H9 (cell line): Measurements from ENCODE around the gene PLCXD3. TPM values are rescaled to one million over a fixed set of nuclear protein-coding genes. Genes with fewer than 3 reads are reported as not detected.

Experiments
- DNase-seq: peaks from one replicate; pipeline ENCODE4 v3.0.0-alpha.2; 2017
- H2AFZ ChIP-seq: one replicate; pipeline ENCODE4 v1.6.1; 2013; ENCODE audit warnings: mild to moderate bottlenecking, low read length, control low read depth, moderate library complexity
- H2AK5ac ChIP-seq: 2 replicates; pipeline ENCODE4 v1.6.1; 2013; ENCODE audit warnings: low read length, control low read depth, mixed read lengths; ENCODE audit not compliant: insufficient read length
- H2BK120ac ChIP-seq: one replicate; pipeline ENCODE4 v1.6.1; 2013; ENCODE audit warnings: low read depth, mild to moderate bottlenecking, low read length, control low read depth, inconsistent platforms; ENCODE audit not compliant: poor library complexity, severe bottlenecking
- H2BK12ac ChIP-seq: 2 replicates; pipeline ENCODE4 v1.6.1; 2013; ENCODE audit warnings: low read length, control low read depth, mixed read lengths, low read depth; ENCODE audit not compliant: insufficient read length
- H2BK15ac ChIP-seq: 2 replicates; pipeline ENCODE4 v1.6.1; 2013; ENCODE audit warnings: low read depth, low read length, control low read depth
- H2BK20ac ChIP-seq: one replicate; pipeline ENCODE4 v1.6.1; 2013; ENCODE audit warnings: low read depth, mild to moderate bottlenecking, low read length, control low read depth, inconsistent platforms; ENCODE audit not compliant: poor library complexity, severe bottlenecking
- H2BK5ac ChIP-seq: 2 replicates; pipeline ENCODE4 v1.6.1; 2013; ENCODE audit warnings: low read length, control low read depth, mixed read lengths; ENCODE audit not compliant: insufficient read length
- H3K14ac ChIP-seq: 2 replicates; pipeline ENCODE4 v1.6.1; 2013; ENCODE audit warnings: low read length, control low read depth; ENCODE audit not compliant: insufficient read depth
- H3K18ac ChIP-seq: 2 replicates; pipeline ENCODE4 v1.6.1; 2013; ENCODE audit warnings: low read depth, mild to moderate bottlenecking, mixed read lengths, low read length, control low read depth; ENCODE audit not compliant: insufficient read length
- H3K23ac ChIP-seq: 2 replicates; pipeline ENCODE4 v1.6.1; 2013; ENCODE audit warnings: low read length, control low read depth, mixed read lengths, low read depth; ENCODE audit not compliant: insufficient read length
- H3K23me2 ChIP-seq: 2 replicates; pipeline ENCODE4 v1.6.1; 2013; ENCODE audit warnings: low read depth, mild to moderate bottlenecking, mixed read lengths, low read length, control low read depth; ENCODE audit not compliant: insufficient read length, poor library complexity, severe bottlenecking
- H3K27ac ChIP-seq: 2 replicates; pipeline ENCODE4 v1.5.1; 2013; ENCODE audit warnings: low read length, control low read depth, mixed read lengths, low read depth; ENCODE audit not compliant: insufficient read length
- H3K27me3 ChIP-seq: 2 replicates; pipeline ENCODE4 v1.6.1; 2013; ENCODE audit warnings: low read length, control low read depth, inconsistent platforms; ENCODE audit not compliant: insufficient read depth
- H3K4ac ChIP-seq: 2 replicates; pipeline ENCODE4 v1.6.1; 2013; ENCODE audit warnings: low read depth, mild to moderate bottlenecking, control low read depth, inconsistent platforms, low read length, moderate library complexity
- H3K4me1 ChIP-seq: 2 replicates; pipeline ENCODE4 v1.6.1; 2013; ENCODE audit warnings: low read length, control low read depth, inconsistent platforms; ENCODE audit not compliant: insufficient read depth
- H3K4me2 ChIP-seq: 2 replicates; pipeline ENCODE4 v1.6.1; 2013; ENCODE audit warnings: low read length, control low read depth, mixed read lengths; ENCODE audit not compliant: insufficient read length, insufficient read depth
- H3K56ac ChIP-seq: 2 replicates; pipeline ENCODE4 v1.6.1; 2013; ENCODE audit warnings: low read depth, mild to moderate bottlenecking, mixed read lengths, low read length, control low read depth; ENCODE audit not compliant: insufficient read length
- H3K79me1 ChIP-seq: 2 replicates; pipeline ENCODE4 v1.6.1; 2013; ENCODE audit warnings: low read depth, mild to moderate bottlenecking, moderate library complexity, low read length, control low read depth, inconsistent platforms; ENCODE audit not compliant: insufficient read depth, poor library complexity, severe bottlenecking
- H3K79me2 ChIP-seq: 2 replicates; pipeline ENCODE4 v1.6.1; 2013; ENCODE audit warnings: low read length, control low read depth, inconsistent platforms; ENCODE audit not compliant: insufficient read depth
- H3K9ac ChIP-seq: 2 replicates; pipeline ENCODE4 v1.6.1; 2013; ENCODE audit warnings: low read length, control low read depth, mixed read lengths; ENCODE audit not compliant: insufficient read length; ENCODE audit errors: extremely low read depth
- H3K9me3 ChIP-seq: one replicate; pipeline ENCODE4 v1.6.1; 2013; ENCODE audit warnings: low read depth, low read length, inconsistent platforms; ENCODE audit not compliant: control insufficient read depth
- H3T11ph ChIP-seq: one replicate; pipeline ENCODE4 v1.6.1; 2013; ENCODE audit warnings: mild to moderate bottlenecking, low read length, control low read depth, inconsistent platforms
- H4K20me1 ChIP-seq: one replicate; pipeline ENCODE4 v1.6.1; 2013; ENCODE audit not compliant: control insufficient read depth, insufficient read length, insufficient read depth
- H4K5ac ChIP-seq: 2 replicates; pipeline ENCODE4 v1.6.1; 2013; ENCODE audit warnings: low read depth, mild to moderate bottlenecking, mixed read lengths, low read length, control low read depth; ENCODE audit not compliant: insufficient read length
- H4K8ac ChIP-seq: replicated peaks from 2 replicates; pipeline ENCODE4 v1.6.1; 2013; ENCODE audit warnings: low read length, control low read depth, mixed read lengths, low read depth; ENCODE audit not compliant: insufficient read length
- H4K91ac ChIP-seq: 2 replicates; pipeline ENCODE4 v1.6.1; 2013; ENCODE audit warnings: low read depth, mild to moderate bottlenecking, moderate library complexity, mixed read lengths, low read length, control low read depth; ENCODE audit not compliant: insufficient read length
- H3K27ac Mint-ChIP-seq, 3 experiments: 2 replicates in 2 of 3; 3 replicates in 1 of 3; pipeline ENCODE4 v1.8.0; 2020 to 2021; ENCODE audit warnings: mixed read lengths in 3 of 3, mild to moderate bottlenecking in 1 of 3, moderate library complexity in 1 of 3
- H3K27me3 Mint-ChIP-seq: 2 replicates; pipeline ENCODE4 v1.8.0; 2021; ENCODE audit warnings: low read depth, mild to moderate bottlenecking, moderate library complexity, mixed read lengths
- H3K36me3 Mint-ChIP-seq, 3 experiments: 2 replicates in 2 of 3; 3 replicates in 1 of 3; pipeline ENCODE4 v1.8.0; 2020 to 2021; ENCODE audit warnings: low read depth in 3 of 3, mixed read lengths in 3 of 3; ENCODE audit not compliant: insufficient read depth in 1 of 3
- H3K4me1 Mint-ChIP-seq, 2 experiments: 2 replicates each; pipeline ENCODE4 v1.8.0; 2020; ENCODE audit warnings: mixed read lengths in 2 of 2
- H3K4me3 Mint-ChIP-seq, 2 experiments: 2 replicates in 1 of 2; 3 replicates in 1 of 2; pipeline ENCODE4 v1.8.0; 2020 to 2021; ENCODE audit warnings: mild to moderate bottlenecking in 2 of 2, mixed read lengths in 2 of 2, moderate library complexity in 1 of 2
- H3K9me3 Mint-ChIP-seq, 2 experiments: 2 replicates in 1 of 2; 3 replicates in 1 of 2; pipeline ENCODE4 v1.8.0; 2020; ENCODE audit warnings: mild to moderate bottlenecking in 2 of 2, mixed read lengths in 2 of 2, moderate library complexity in 1 of 2
- CTCF ChIP-seq: fragments of 200-600 bp; sonication (generic); conservative IDR thresholded peaks from 3 replicates; pipeline ENCODE4 v1.8.0; 2021; ENCODE audit warnings: antibody characterized with exemption, mild to moderate bottlenecking
- WGBS: extraction: QIAGEN DNeasy Blood & Tissue Kit; methylation state at CpG from one replicate; pipeline ENCODE4 v1.1.7; 2013; ENCODE audit warnings: missing lambda C conversion rate, low lambda C conversion rate, mixed read lengths; ENCODE audit not compliant: insufficient read length; ENCODE audit errors: extremely low coverage; 5-methylcytosine and 5-hydroxymethylcytosine counted together
- total RNA-seq: library from RNA; stranded (reverse); gene quantifications from 2 replicates; pipeline ENCODE4 v1.2.1, GENCODE V29; 2021

The PLCXD3 gene
- total RNA-seq, 1 experiment from 2014 or later = not detected

DNA sequence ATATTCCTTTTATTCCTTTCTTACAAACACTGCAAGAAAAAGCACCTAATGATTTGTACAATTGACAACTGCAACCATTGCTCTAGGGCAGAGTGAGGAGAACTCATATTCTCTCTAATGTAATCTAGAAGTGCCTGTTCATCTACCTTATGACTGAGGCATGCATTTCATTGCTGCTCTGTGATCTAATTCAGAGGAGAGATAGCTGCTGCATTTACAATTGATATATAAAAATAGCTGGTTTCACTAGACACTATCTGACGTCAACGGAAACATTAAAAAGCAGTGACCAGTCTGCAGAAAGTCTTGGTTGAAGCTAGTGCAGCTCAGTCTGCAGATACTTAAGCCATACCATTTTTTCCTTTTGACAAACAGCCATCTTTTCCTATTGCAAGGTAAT lies 224.2 kb downstream of the PLCXD3 start:
- no peak overlapping the region for H2BK15ac ChIP-seq
- no peak overlapping the region for H3K23ac ChIP-seq
- H3K4me1 Mint-ChIP-seq = peaks cover 19 to 29% of the 10 kb centered on the region in 2 experiments
- H3K56ac ChIP-seq = no peak overlapping the region
- no peak overlapping the region for H4K8ac ChIP-seq
- no peak overlapping the region for H3T11ph ChIP-seq
- no peaks in the 10 kb centered on the region for H3K9me3 ChIP-seq
- peaks cover 7 to 8% of the 10 kb centered on the region in 2 experiments; a peak in 2 of 5 replicates for H3K9me3 Mint-ChIP-seq
- H3K4me1 ChIP-seq = peaks cover 4% of the 10 kb centered on the region; the same call in 1 of the 2 replicates
- no peak for TF ChIP-seq CTCF
- no peak overlapping the region for H2AFZ ChIP-seq
- peaks cover 0 to 5% (median 0%) of the 10 kb centered on the region in 3 experiments; a peak in 1 of 7 replicates for H3K36me3 Mint-ChIP-seq
- no peak overlapping the region for H4K91ac ChIP-seq
- H3K4me3 Mint-ChIP-seq = no peak overlapping the region
- H2BK12ac ChIP-seq = no peak overlapping the region
- no peaks in the 10 kb centered on the region for H3K27me3 ChIP-seq
- H2BK120ac ChIP-seq = no peak overlapping the region
- H3K23me2 ChIP-seq = no peaks in the 10 kb centered on the region
- H2BK5ac ChIP-seq = no peak overlapping the region
- H3K14ac ChIP-seq = no peak overlapping the region
- no peak overlapping the region for H2BK20ac ChIP-seq
- no peak overlapping the region for H3K27ac ChIP-seq
- no peak overlapping the region for H3K4me2 ChIP-seq
- no peak overlapping the region for H3K9ac ChIP-seq
- no CpG with 5 or more reads among the region's 2 CpGs for WGBS
- no peak for DNase-seq
- no peak overlapping the region for H4K5ac ChIP-seq
- H3K18ac ChIP-seq = no peak overlapping the region
- H3K79me1 ChIP-seq = no peaks in the 10 kb centered on the region
- H3K27ac Mint-ChIP-seq = no peak overlapping the region
- no peak overlapping the region for H3K4ac ChIP-seq
- H3K79me2 ChIP-seq = no peaks in the 10 kb centered on the region
- no peak overlapping the region for H2AK5ac ChIP-seq
- H3K27me3 Mint-ChIP-seq = no peaks in the 10 kb centered on the region
- H4K20me1 ChIP-seq = no peaks in the 10 kb centered on the region
